HG03039 (cell line): ENCODE results near the gene IGSF9B.

ENCODE experiments used
- ATAC-seq: cut with Tn5 transposase; IDR thresholded peaks from one replicate; pipeline ENCODE4 v1.9.1; 2021; ENCODE audit warnings: mild to moderate bottlenecking, moderate library complexity; ENCODE audit not compliant: unreplicated experiment

The IGSF9B gene

DNA sequence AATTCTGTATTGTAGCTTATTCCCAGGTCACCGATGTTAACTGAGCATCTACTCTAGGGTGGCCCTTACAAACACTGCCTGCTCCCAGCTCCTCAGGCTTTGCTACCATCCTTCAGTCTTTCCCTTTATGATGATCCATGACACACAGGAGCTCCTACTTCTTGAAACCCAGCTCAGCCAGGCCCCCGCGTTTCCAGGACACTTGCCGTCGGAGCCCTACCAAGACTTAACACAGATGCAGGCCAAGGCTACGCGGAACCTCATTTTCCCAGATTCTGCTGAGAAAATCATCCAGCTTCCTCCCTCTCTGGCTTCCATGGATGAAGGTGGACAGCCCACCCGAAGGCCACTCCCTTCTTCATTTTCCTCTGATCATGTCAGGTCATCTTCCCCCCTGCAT is 18.6 kb downstream of the IGSF9B start:
- no peak for ATAC-seq

DNA sequence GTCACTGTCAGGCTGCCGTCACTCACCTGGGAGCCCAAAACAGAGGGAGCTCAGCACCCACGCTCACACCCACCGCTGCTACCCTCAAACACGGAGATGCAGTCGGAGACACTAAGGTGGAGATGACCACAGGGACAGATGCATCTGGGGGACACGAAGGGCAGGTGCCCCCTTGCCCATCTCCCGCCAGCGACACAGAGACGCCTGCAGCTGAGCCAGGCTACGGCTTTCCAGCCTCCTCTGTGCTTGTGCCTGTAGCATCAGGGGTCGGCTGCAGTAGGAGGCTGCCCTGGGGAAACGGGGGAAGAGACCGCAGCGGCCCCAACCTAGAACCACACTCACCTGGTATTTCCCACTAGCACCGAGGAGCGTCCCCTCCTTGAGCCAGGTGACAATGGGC is 19.3 kb downstream of the IGSF9B start:
- ATAC-seq: no peak

DNA sequence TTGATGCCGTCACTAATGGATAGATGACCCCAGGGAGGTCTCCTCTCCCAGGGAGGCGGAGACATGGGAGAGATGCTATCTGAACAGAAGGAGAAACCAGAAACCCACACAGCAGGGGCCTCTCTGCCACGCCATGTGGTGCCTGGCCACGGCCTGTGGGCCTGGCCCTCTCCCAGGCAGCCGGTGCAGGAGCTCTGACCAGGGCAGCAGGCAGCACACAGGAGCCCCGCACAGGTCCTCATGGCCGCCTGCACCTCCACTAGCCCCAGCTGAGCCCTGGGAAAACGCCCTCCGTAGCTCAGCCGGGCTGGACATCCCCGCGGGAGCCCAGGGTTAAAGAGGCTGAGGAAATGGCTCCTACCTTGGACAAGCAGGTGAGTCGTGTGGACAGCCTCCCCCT is 19.8 kb downstream of the IGSF9B start:
- no peak for ATAC-seq

DNA sequence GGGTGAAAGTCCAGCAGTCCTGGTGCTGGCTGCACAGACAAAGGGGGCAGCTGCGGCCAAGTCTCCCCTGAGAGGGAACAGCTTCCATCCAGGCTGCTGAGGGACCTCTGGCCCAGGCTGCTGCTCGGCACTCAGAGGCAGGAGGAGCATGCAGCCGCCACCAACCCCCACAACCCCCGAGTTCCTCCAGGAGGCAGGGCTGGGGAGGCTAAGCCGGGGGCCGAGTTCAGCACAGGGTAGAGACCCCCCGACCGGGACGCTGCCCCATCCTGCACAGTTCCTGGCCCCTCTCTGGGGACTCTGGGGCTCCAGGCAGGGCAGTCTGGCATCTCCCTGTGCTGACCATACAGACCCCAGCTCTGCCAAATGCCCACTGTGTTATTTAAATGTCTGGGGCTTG is 20.2 kb downstream of the IGSF9B start:
- no peak for ATAC-seq

DNA sequence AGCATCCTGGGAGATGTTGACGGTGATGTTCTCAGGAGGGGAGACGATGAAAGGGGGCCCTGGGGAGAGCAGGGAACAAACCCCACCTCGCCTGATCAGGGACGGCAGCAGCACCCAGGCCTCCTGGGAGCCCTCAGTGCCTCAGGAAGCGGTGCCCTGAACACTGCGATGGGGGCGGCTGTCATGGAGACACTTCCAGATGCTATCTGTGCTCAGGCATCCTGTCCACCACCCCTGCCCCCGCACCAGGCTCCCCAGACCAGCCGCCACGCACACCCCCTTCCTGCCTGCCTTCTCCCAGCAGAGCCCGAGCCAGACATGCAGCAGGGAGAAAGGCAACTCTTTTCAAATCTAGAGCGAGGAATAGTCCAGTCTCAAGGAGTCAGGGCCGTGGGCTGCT is 20.6 kb downstream of the IGSF9B start:
- ATAC-seq: no peak

DNA sequence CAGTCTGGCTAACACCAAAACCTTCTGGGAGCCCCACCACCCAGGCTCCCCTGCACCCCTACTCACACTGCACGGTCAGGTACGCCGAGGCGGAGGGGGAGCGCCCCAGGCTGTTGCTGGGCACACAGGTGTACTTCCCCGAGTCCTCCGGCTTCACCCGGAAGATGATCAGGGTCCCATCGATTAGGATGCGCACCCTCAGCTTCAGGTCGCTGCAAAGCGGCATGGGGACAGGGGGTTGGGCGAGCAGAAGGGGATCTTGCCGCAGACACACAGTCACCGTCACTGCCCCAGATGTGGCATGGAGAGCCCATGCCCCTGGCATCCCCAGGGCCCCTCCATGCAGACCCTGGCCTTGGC is 21.2 kb downstream of the IGSF9B start:
- no peak for ATAC-seq

DNA sequence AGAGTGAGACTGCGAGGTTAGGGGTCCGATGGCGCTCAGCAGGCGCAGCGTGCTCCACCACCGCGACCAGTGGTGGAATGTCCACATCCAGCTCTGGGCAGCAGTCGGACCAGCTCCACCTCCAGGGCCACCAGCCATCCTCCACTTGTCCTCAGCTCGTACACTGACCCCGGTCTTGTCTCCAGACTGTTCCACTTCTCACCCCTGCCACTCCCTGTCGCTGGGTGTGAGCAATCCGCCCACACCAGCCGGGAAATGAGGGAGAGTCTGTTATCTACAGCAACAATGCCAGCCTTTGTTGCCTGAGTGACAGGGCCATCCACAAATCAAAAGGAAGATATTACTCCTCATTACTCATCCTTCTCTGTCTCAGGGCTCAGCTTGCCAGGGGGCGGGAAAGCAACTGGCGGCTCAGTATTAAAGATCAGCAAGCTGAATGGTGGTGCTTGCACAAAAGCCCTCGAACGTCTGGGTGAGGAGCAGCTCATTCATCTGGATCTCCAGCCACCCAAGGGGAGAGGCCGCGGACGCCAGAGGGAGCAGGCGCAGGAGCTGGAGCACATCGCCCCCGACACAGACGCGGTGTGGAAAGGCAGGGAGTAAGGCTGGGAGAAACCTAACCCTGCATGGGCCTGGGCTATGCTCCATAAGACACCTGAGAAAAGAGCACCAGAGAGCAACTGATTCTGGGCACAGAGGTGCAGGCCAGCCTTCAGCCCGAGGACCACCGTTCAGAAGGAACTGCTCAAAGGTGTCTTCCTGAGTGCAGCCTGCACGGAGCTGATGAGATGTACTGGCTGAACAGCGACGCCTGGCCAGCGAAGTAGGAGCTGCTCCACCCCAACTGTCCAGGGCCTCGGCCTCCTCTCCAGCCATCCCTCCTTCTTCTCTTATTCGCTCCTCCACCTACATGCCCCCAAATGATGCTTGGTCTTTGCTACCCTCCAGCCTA is 21.9 kb downstream of the IGSF9B start:
- no peak for ATAC-seq

DNA sequence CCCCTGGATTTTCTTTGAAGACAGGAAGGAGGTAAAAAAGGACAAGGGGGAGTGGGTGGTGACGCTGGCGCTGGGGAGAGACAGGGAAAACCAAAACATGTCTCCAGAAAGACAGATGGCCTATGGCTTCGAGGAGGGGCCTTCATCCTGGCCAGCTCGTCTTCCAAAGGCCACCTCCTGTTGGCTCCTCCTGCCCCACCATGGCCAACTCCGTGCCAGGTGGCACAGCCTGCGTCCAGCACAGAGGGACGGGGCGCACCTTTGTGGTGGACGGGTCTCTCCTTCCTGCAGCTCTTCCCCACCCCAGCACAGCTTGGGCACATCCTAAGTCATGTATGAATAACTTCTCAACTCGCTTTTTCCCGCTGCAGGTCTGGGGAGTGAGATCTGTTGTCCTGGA is 22.7 kb downstream of the IGSF9B start:
- ATAC-seq: no peak

DNA sequence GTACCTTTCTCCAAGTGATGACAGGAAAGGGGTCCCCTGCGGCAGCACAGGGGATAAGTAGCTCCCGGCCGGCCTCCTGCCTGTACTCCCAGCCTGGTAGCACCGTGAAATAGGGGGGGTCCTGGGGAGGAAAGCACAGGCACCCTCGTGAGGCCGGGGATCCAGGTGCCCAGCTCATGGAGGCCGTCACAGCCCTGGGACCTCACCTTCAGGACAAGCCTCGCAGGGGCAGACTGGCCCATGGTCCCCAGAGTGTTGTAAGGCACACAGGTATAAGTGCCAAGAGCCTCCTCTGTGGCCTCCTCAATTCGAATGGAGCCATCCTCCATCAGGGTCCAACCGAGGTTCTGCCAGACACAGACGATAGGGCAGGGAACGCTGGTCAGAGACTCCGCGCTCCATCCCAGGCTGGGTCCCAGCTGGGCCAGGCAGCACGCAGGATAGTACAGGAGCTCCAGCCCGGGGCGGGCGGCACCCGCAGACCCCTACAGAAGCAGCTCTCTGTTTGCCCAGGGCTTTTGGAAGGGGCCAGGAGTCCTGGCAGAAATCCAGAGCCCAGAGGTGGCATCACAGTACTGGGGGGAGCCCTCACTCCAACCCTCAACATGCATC is 25.2 kb downstream of the IGSF9B start:
- no peak for ATAC-seq

DNA sequence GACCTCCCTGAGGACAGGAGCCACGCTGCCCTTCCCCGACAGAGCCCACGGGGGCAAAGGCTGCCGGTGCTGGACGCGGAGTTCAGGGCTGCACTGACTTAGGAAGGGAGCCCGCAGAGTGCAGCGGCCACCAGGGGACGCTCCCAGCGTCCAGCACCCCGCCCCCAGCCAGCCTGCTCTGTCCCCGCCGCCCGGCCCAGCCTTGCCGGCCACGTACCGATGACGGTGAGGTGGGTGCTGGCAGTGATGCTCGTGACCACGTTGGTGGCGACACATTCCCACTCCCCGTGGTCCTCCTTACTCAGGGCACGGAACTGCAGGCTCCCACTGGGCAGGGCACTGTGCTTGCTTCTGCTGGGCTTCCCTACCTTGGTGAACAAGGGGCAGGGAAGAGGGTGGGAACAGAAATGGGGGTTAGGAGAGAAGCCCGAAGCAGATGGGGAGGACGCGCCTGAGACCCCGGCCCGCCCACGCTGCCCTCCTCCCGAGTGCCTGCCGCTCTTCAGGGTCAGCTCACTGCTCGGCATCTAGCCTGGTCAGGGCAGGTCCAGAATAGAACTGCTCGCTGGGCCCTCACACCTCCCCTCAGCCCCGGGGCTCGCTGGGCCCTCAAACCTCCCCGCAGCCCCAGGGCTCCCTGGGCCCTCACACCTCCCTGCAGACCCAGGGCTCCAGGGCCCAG is 25.9 kb downstream of the IGSF9B start:
- no peak for ATAC-seq

DNA sequence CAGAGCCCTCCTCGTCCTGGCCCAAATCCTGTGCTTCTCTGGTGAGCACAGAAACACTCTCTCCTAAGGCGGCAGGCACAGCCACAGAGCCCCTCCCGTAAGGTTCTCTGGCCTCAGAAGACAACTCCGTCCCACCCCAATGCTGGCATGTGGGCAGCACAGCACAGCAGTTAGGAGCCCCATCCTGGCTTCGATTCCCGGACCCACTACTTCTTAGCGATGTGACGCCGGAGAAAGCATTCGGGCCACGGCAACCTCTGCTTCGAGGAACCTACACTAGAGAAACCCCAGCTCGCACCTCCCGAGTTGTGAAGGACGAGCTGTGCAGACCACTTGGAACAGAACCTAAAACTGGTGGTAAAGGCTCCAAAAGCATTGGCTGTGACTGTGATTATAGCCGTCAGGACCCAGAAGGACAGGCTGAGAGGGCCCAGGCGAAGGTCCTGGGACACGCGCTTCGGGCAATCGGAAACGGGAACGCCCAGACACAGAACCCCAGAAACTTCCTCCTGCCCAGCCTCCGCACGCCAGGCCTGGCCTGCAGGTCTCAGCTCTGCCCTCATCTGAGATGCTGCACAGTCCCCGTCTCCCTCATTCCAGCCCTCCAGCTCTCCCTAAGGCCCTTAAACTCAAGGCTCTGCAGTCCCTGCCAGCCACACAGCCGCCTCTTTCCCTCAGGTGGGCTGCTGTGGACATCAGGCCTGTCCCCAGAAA is 26.6 kb downstream of the IGSF9B start:
- ATAC-seq: no peak

DNA sequence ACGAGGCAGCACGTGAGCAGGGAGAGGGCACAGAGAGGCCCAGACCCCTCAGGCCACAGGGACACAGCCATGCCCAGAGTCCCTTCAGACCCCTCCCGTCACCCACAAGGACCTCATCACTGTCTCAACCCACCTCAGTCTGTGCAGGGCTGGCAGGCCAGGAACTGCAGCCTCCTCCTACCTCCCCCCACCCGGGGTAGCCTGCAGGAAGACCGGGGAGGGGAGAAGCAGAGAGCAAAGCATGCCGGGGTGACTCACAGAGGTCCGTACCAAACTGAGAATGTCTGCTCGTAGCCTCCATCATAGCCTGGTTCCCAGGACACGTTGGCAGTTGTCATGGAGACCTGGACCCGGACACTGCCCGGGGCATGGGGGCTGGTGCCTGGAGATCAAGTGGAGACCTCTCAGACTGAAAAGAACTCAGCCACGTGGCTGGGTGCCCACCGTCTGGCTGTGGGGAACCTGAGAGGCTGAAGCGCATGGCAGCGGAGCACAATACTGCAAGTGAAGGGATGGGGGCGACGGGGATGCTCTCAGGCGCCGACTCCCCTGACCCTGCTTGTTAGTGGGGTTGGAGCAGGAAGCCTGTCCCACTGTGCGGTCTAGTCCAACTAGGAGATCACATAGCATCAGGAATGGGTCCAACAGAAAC is 27.2 kb downstream of the IGSF9B start:
- ATAC-seq: no peak

DNA sequence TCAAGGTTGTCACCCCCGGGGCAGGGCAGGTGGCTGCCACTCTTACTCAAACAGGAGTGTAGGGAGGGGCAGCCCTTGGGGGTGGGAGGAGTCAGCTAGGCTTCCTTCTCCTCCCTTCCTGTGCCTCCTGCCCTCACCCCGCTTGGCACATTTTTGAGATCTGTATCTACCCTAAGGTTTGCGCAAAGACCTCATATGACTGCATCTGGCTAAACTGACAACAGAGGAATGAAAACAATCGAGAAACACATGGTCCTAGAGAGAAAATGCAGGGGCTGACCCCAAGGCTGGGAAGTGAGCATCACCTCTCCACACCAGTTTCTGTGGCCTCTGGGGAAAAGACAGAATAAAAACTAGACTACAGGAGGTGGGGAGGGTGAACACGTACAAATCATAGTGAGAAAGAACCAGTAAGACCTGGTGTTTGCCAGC is 28.1 kb downstream of the IGSF9B start:
- ATAC-seq: no peak

DNA sequence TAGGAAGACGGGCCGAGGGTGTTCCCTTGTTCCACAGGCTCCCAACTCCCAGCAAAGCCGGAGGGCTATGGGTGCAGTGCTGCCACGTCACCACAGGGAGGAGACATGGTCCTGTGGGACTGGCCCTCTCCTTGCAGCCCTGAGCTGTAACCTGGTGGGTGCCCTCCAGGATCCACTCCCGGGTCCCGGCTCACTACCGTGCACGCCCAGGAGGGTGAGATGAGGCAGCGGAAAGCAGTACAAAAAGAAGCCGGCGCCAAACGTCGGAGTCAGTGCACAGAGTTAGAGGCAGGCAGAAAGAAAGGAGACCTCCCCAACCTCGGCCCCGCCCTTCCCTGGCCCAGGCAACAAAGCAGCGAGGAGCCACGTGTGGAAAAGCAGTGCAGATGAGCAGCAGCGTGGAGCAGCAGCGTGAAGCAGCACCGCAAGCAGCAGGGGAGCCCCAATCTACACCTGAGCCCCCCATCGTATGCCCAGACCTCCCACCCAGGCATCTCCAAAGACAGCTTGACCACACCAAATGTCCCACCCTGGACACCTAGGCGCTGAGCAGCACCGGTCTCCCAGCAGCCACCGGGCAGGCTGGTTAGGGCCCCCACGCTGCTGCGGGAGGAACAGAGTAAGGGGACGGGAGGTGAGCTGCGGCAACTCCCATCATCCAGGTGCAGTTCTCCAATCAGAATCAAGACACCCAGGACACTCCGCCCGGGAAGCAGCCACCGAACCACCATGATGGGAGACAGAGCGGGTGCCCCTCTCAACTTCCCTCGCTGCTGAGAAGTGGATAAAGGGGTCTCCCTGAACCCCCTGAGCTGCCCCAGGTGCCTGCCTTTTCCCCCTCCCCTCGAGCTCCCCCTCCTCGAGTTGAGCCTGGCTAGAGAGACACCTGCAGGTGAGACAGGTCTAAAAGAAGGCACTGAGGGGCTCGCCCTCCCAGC is 28.8 kb downstream of the IGSF9B start:
- peak; percentile 62 for ATAC-seq

DNA sequence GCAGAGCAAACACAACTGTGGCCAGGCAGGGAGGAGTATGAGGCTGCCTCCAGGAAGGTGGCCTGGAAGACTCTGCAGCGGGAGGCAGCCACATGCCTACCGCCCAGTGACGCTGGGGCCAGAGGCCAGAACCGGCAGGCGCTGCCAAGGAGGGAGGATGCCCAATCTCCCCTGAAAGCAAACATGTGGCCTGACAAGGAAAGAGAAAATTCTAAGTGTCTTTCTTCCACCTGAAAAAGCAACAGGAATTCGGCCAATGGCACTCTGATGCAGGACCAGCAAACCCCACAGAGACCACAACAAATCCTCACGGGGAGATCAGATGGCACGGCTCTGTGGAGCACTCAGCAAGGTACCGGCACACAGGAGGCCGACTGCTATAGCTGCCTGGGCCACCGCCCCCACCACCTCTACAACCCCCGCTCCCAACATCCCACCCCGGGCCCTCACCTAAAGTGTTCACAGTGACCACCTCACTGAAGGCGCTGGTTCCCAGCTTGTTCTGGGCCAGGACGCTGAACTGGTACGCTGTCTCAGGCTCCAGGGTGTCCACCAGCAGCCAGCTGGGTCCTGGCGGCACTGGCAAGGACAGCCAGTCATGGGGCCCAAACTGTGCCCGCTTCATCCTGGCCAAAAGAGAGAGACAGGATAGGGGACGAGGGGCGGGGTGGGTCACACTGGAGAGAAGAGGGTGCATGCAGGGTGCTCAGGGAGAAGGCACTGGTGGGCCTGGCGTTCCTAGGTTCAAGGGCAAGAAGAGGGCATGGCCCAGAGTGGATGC is 30.1 kb downstream of the IGSF9B start:
- ATAC-seq: no peak

DNA sequence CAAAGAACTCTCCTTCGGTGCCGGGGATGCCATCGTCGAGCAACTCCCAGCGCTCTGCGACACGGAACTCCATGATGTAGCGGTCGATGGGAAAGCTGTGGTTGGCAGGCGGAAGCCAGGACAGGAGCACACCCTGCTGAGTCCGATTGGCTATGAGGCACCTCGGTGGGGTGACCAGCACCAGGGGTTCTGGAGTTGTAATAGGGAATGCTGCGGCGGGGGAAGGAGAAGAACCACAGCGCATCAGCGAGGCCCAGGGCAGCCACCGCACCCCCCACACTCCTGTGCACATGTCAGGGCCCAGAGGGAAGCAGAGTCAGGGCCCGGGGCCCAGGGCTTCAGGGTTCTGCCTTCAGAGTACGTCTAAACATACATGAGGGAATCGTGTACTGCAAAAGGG is 31.0 kb downstream of the IGSF9B start:
- no peak for ATAC-seq

DNA sequence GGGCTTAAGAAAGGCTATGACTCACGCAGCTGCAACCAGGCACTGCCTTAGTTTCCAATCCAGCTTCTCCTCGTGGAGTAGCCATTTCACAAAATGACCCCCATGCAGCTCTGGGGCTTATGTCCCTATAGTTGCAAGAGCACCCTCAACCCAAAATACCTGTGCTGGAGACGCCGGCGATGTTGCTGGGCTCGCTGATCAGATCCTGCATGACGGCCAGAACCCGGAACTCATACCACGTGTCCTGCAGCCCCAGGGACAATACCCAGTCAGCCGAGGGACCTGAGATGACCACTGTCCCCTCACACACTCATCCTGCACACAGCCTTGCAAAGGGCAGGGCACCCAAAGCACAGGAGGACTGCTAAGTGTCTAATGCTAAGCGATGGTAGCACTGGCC is 32.1 kb downstream of the IGSF9B start:
- no peak for ATAC-seq

DNA sequence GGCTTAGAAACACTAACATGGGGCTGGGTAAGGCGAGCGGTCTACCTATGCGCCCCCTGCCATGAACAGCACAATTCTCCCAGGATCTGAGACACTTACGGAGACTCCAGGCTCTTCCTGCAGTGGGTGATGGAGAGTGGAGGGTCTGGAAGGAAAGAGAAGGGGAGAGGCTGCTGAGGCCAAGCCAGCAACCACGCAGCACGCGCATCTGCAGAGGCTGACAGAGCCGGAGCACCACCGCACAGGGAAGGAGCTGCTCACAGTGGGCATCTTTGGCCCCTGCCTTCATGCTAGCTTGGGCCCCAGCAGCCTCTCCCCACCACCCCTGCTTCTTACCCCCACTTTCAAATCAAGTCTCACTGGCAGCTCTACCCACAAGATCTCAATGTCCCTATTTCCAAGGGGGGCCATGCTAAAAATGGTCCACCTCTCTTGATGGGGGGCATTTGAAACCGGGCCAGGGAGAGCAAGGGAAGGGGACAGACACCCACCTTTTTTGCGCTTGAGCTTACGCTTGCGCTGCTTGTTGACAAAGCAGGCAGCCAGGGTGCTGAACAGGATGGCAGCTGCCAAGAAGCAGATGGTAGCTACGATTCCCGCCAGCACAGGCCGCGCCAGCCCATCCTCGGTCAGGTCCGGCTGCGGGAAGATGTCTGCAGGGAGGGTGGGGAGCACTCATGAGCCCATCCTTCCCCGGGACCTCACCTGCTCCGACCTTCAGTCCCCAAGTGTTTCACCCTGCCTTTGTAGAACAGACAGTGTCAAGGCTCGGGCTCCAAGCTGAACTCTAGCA is 34.5 kb downstream of the IGSF9B start:
- no peak for ATAC-seq
